HCT116 (cell line): Measurements from ENCODE around the gene PEF1. TPM values are rescaled to one million over a fixed set of nuclear protein-coding genes. Genes with fewer than 3 reads are reported as not detected.

Source experiments
- ATAC-seq: fragments of 200-7000 bp; cut with Tn5 transposase; 2 replicates; pipeline ENCODE4 v1.9.1; 2020; ENCODE audit warnings: mild to moderate bottlenecking, moderate library complexity
- BruUV-seq: library from RNA; stranded (reverse); fragments of 400-500 nt; replicated peaks from 2 replicates; lab custom pipeline; 2021; lab: Mats Ljungman, UMichigan
- CTCF ChIA-PET: fragments of 300-600 bp; sonication (Branson Sonifier 250); formaldehyde crosslinking; loops from one replicate; lab custom pipeline; 2021; ENCODE audit warnings: antibody characterized with exemption; lab: Charles Lee
- POLR2A ChIA-PET: fragments of 300-600, 350-600 bp; sonication (Branson Sonifier 250); formaldehyde crosslinking; loops from one replicate; lab custom pipeline; 2021; ENCODE audit warnings: antibody characterized with exemption; lab: Charles Lee
- RAD21 ChIA-PET, 2 experiments: fragments of 300-600 bp; sonication (Branson Sonifier 250); formaldehyde crosslinking; loops; one replicate each; lab custom pipeline; 2023; ENCODE audit warnings: low total read pairs in 2 of 2; ENCODE audit not compliant: uncharacterized antibody in 2 of 2, unreplicated experiment in 2 of 2, low non-redundant PET in 1 of 2; lab: Charles Lee
- DNase-seq: peaks from one replicate; pipeline ENCODE4 v3.0.0-alpha.2; 2010; ENCODE audit warnings: low read depth, low spot score
- H2AFZ ChIP-seq: fragments of 200-600 bp; shearing (Covaris generic), sonication (generic); 2 replicates; pipeline ENCODE4 v1.6.1; 2017; ENCODE audit warnings: low read depth, mixed run types, mixed read lengths, antibody characterized with exemption, low read length; ENCODE audit not compliant: poor library complexity, severe bottlenecking
- H3K27ac ChIP-seq: 2 replicates; pipeline ENCODE4 v1.5.1; 2012; ENCODE audit warnings: low read depth, low read length
- H3K27me3 ChIP-seq: fragments of 200-600 bp; sonication (generic); 2 replicates; pipeline ENCODE4 v1.6.1; 2016; ENCODE audit warnings: mixed run types, low read length, mixed read lengths; ENCODE audit not compliant: insufficient read depth
- H3K36me3 ChIP-seq, 2 experiments: fragments of 200-500 bp in 1 of 2; fragments of 200-600 bp in 1 of 2; sonication (Bioruptor generic) in 1 of 2; sonication (generic) in 1 of 2; 2 replicates each; pipeline versions ENCODE4 v1.5.1 to v1.6.1; 2014 to 2016; ENCODE audit warnings: low read length in 2 of 2, inconsistent platforms in 1 of 2, mixed read lengths in 1 of 2, mixed run types in 1 of 2; ENCODE audit not compliant: insufficient read depth in 2 of 2, control insufficient read depth in 1 of 2
- H3K4me1 ChIP-seq, 2 experiments: fragments of 200-600 bp in 1 of 2; sonication (generic) in 1 of 2; 2 replicates each; pipeline versions ENCODE4 v1.5.1 to v1.6.1; 2012 to 2017; ENCODE audit warnings: low read length in 2 of 2, inconsistent platforms in 1 of 2, mild to moderate bottlenecking in 1 of 2, mixed read lengths in 1 of 2, mixed run types in 1 of 2, moderate library complexity in 1 of 2; ENCODE audit not compliant: insufficient read depth in 2 of 2, control insufficient read depth in 1 of 2
- H3K4me2 ChIP-seq: fragments of 200-600 bp; sonication (generic); 2 replicates; pipeline ENCODE4 v1.6.1; 2017; ENCODE audit warnings: mixed run types, low read length, mixed read lengths
- H3K4me3 ChIP-seq, 2 experiments: fragments of 200-600 bp in 1 of 2; sonication (generic) in 1 of 2; replicated peaks in 1 of 2; 2 replicates each; pipeline ENCODE4 v1.5.1; 2011 to 2016; ENCODE audit warnings: low read length in 2 of 2, control low read depth in 1 of 2, low read depth in 1 of 2, mild to moderate bottlenecking in 1 of 2, mixed read lengths in 1 of 2, mixed run types in 1 of 2
- H3K79me2 ChIP-seq: fragments of 200-600 bp; sonication (generic); 2 replicates; pipeline ENCODE4 v1.6.1; 2017; ENCODE audit warnings: mild to moderate bottlenecking, mixed run types, low read length, moderate library complexity, mixed read lengths; ENCODE audit not compliant: insufficient read depth
- H3K9ac ChIP-seq: fragments of 200-600 bp; sonication (generic); 2 replicates; pipeline ENCODE4 v1.6.1; 2016; ENCODE audit warnings: low read length, mixed read lengths
- H3K9me2 ChIP-seq: fragments of 200-600 bp; sonication (generic), shearing (Covaris generic); 2 replicates; pipeline ENCODE4 v1.6.1; 2017; ENCODE audit warnings: mixed run types, mild to moderate bottlenecking, moderate library complexity; ENCODE audit not compliant: insufficient read depth
- H3K9me3 ChIP-seq, 2 experiments: fragments of 200-500 bp in 1 of 2; fragments of 200-600 bp in 1 of 2; sonication (Bioruptor generic) in 1 of 2; sonication (generic) in 1 of 2; 2 replicates each; pipeline ENCODE4 v1.6.1; 2014 to 2017; ENCODE audit warnings: low read length in 2 of 2, mixed read lengths in 2 of 2, inconsistent platforms in 1 of 2, low read depth in 1 of 2, mild to moderate bottlenecking in 1 of 2, mixed run types in 1 of 2, moderate library complexity in 1 of 2; ENCODE audit not compliant: control insufficient read depth in 1 of 2, insufficient read depth in 1 of 2
- H4K20me1 ChIP-seq: fragments of 200-600 bp; sonication (generic), shearing (Covaris generic); 2 replicates; pipeline ENCODE4 v1.6.1; 2017; ENCODE audit warnings: mixed run types, mild to moderate bottlenecking, moderate library complexity; ENCODE audit not compliant: insufficient read depth
- CBX3 ChIP-seq: IDR thresholded peaks from 2 replicates; pipeline ENCODE4 v1.6.1; 2012; ENCODE audit warnings: low read depth
- CEBPB ChIP-seq: IDR thresholded peaks from 2 replicates; pipeline ENCODE4 v1.6.1; 2012; ENCODE audit warnings: low read depth
- CTCF ChIP-seq, 3 experiments: fragments of 200-600 bp in 1 of 3; sonication (generic) in 1 of 3; IDR thresholded peaks in 2 of 3; conservative IDR thresholded peaks in 1 of 3; 2 replicates each; pipeline ENCODE4 v1.5.1; 2012 to 2017; ENCODE audit warnings: low read depth in 2 of 3, low read length in 2 of 3, antibody characterized with exemption in 1 of 3, borderline replicate concordance in 1 of 3, control low read depth in 1 of 3, mild to moderate bottlenecking in 1 of 3, mixed read lengths in 1 of 3, mixed run types in 1 of 3, moderate library complexity in 1 of 3; ENCODE audit not compliant: insufficient read depth in 1 of 3
- EGR1 ChIP-seq: IDR thresholded peaks from 2 replicates; pipeline ENCODE4 v1.6.1; 2012; ENCODE audit warnings: low read depth
- RAD21 ChIP-seq: IDR thresholded peaks from 2 replicates; pipeline ENCODE4 v1.6.1; 2012; ENCODE audit warnings: low read depth, mild to moderate bottlenecking
- TCF7L2 ChIP-seq: IDR thresholded peaks from 2 replicates; pipeline ENCODE4 v1.7.0; 2011; ENCODE audit warnings: borderline replicate concordance, inconsistent platforms; ENCODE audit not compliant: insufficient read depth, insufficient read length; ENCODE audit errors: extremely low read depth
- intact Hi-C: fragments of 100-400 bp; cut with micrococcal nuclease; formaldehyde crosslinking; loops from 2 replicates; pipeline ENCODE4 v1.10.0; 2022
- total RNA-seq: library from RNA; stranded (reverse); gene quantifications from one replicate; pipeline ENCODE4 v1.2.1, GENCODE V29; 2021; ENCODE audit not compliant: unreplicated experiment

Gene PEF1
- total RNA-seq, 1 experiment from 2014 or later: 37.6 TPM

GRCh38 chr1:31584869-31585735 lies 59.6 kb downstream of the PEF1 start:
- Histone ChIP-seq H3K9me3 (no peaks in the 10 kb centered on the region), H3K36me3 (peaks cover 0 to 22% of the 10 kb centered on the region in 2 experiments; a peak in 1 of 4 replicates), H3K27ac (peak overlapping the region; percentile 17; the same call in 1 of the 2 replicates), H3K79me2 (peaks cover 18% of the 10 kb centered on the region), H3K9me2 (no peaks in the 10 kb centered on the region), H2AFZ (no peak overlapping the region), H3K4me3 (no peak overlapping the region), H3K27me3 (no peaks in the 10 kb centered on the region), H3K4me2 (no peak overlapping the region), H4K20me1 (no peaks in the 10 kb centered on the region), H3K4me1 (peaks cover 53 to 75% of the 10 kb centered on the region in 2 experiments), H3K9ac (no peak overlapping the region)
- no peak for DNase-seq
- BruUV-seq: no TSS peak
- ChIA-PET RAD21 (no interaction called here), POLR2A (no interaction called here), CTCF (no interaction called here)
- TF ChIP-seq EGR1: no peak
- no peak for TF ChIP-seq CBX3
- TF ChIP-seq TCF7L2: no peak
- no peak for TF ChIP-seq RAD21
- TF ChIP-seq CEBPB: no peak
- TF ChIP-seq CTCF (IDR thresholded peaks at IDR 0.05 in 2 of 3, conservative IDR thresholded peaks at IDR 0.05 in 1 of 3; ENCODE audit: borderline replicate concordance in 1 of 3, insufficient read depth in 1 of 3, low read depth in 2 of 3, low read length in 2 of 3): no peak
- no peak for ATAC-seq
- intact Hi-C loops: no loop called here
